HEK293 (cell line): ENCODE data around the gene SLC28A1.

ENCODE experiments used
- CTCF ChIA-PET: fragments of 350-600 bp; formaldehyde crosslinking; extraction: SDS; loops from one replicate; lab custom pipeline; 2021; ENCODE audit warnings: antibody characterized with exemption; lab: Yijun Ruan, JAX
- POLR2A ChIA-PET: fragments of 300-600 bp; formaldehyde crosslinking; extraction: SDS; loops from one replicate; lab custom pipeline; 2020; ENCODE audit warnings: antibody characterized with exemption, inconsistent platforms; lab: Yijun Ruan, JAX
- H3K27ac ChIP-seq: fragments of 200-500 bp; sonication (Bioruptor generic); 2 replicates; pipeline ENCODE4 v1.5.1; 2014; ENCODE audit warnings: low read depth, low read length, control low read depth, inconsistent platforms; ENCODE audit errors: extremely low read depth
- H3K36me3 ChIP-seq, 2 experiments: fragments of 200-500 bp in 1 of 2; sonication (Bioruptor generic) in 1 of 2; 1 replicate in 1 of 2; 2 replicates in 1 of 2; pipeline ENCODE4 v1.5.1; 2014 to 2017; ENCODE audit warnings: inconsistent platforms in 2 of 2, low read length in 2 of 2; ENCODE audit not compliant: control insufficient read depth in 2 of 2, insufficient read depth in 1 of 2
- H3K4me1 ChIP-seq: fragments of 200-500 bp; sonication (Bioruptor generic); 2 replicates; pipeline ENCODE4 v1.5.1; 2014; ENCODE audit warnings: mild to moderate bottlenecking, low read length, inconsistent platforms; ENCODE audit not compliant: control insufficient read depth, insufficient read depth
- H3K4me3 ChIP-seq: 2 replicates; pipeline ENCODE4 v1.5.1; 2011; ENCODE audit warnings: low read depth, mild to moderate bottlenecking, control low read depth, low read length, moderate library complexity
- H3K9me3 ChIP-seq: fragments of 200-500 bp; sonication (Bioruptor generic); 2 replicates; pipeline ENCODE4 v1.5.1; 2014; ENCODE audit warnings: low read depth, low read length, inconsistent platforms; ENCODE audit not compliant: control insufficient read depth, insufficient read depth
- INSM2 ChIP-seq: fragments of 450-650 bp; formaldehyde crosslinking; IDR thresholded peaks from 2 replicates; pipeline ENCODE4 v1.5.1; 2016; ENCODE audit warnings: missing biosample characterization, missing genetic modification characterization
- SCRT1 ChIP-seq: fragments of 450-650 bp; formaldehyde crosslinking; IDR thresholded peaks from 2 replicates; pipeline ENCODE4 v1.5.1; 2016; ENCODE audit warnings: missing biosample characterization, missing genetic modification characterization, borderline replicate concordance
- YY2 ChIP-seq: fragments of 450-650 bp; formaldehyde crosslinking; IDR thresholded peaks from 2 replicates; pipeline ENCODE4 v1.5.1; 2016; ENCODE audit warnings: missing biosample characterization, missing genetic modification characterization
- ZBTB7A ChIP-seq: fragments of 450-650 bp; formaldehyde crosslinking; IDR thresholded peaks from 2 replicates; pipeline ENCODE4 v1.5.1; 2016; ENCODE audit warnings: low read depth, missing biosample characterization, missing genetic modification characterization
- ZFHX2 ChIP-seq: fragments of 450-650 bp; formaldehyde crosslinking; conservative IDR thresholded peaks from 2 replicates; pipeline ENCODE4 v1.5.1; 2016; ENCODE audit warnings: missing biosample characterization, missing genetic modification characterization
- ZFP37 ChIP-seq: fragments of 450-650 bp; formaldehyde crosslinking; IDR thresholded peaks from 2 replicates; pipeline ENCODE4 v1.5.1; 2016; ENCODE audit warnings: missing biosample characterization, missing genetic modification characterization
- ZNF114 ChIP-seq: fragments of 450-650 bp; formaldehyde crosslinking; IDR thresholded peaks from 2 replicates; pipeline ENCODE4 v1.5.0; 2017; ENCODE audit warnings: missing biosample characterization, missing genetic modification characterization
- ZNF214 ChIP-seq: fragments of 450-650 bp; formaldehyde crosslinking; IDR thresholded peaks from 2 replicates; pipeline ENCODE4 v1.5.1; 2017; ENCODE audit warnings: missing biosample characterization, mild to moderate bottlenecking, missing genetic modification characterization, borderline replicate concordance
- ZNF266 ChIP-seq: fragments of 450-650 bp; formaldehyde crosslinking; IDR thresholded peaks from 2 replicates; pipeline ENCODE4 v1.5.1; 2016; ENCODE audit warnings: missing biosample characterization, missing genetic modification characterization, low read depth
- ZNF324 ChIP-seq: fragments of 450-650 bp; formaldehyde crosslinking; IDR thresholded peaks from 2 replicates; pipeline ENCODE4 v1.5.1; 2016; ENCODE audit warnings: missing biosample characterization, missing genetic modification characterization
- ZNF473 ChIP-seq: fragments of 450-650 bp; formaldehyde crosslinking; IDR thresholded peaks from 2 replicates; pipeline ENCODE4 v1.5.1; 2017; ENCODE audit warnings: missing biosample characterization, missing genetic modification characterization
- ZNF48 ChIP-seq: fragments of 450-650 bp; formaldehyde crosslinking; IDR thresholded peaks from 2 replicates; pipeline ENCODE4 v1.5.1; 2016; ENCODE audit warnings: missing biosample characterization, missing genetic modification characterization
- ZNF513 ChIP-seq: fragments of 450-650 bp; IDR thresholded peaks from 2 replicates; pipeline ENCODE4 v1.5.1; 2018; ENCODE audit warnings: missing biosample characterization, missing genetic modification characterization
- ZNF518A ChIP-seq: fragments of 450-650 bp; formaldehyde crosslinking; conservative IDR thresholded peaks from 2 replicates; pipeline ENCODE4 v1.5.1; 2016; ENCODE audit warnings: low read depth, missing biosample characterization, missing genetic modification characterization
- ZNF558 ChIP-seq: fragments of 450-650 bp; formaldehyde crosslinking; IDR thresholded peaks from 2 replicates; pipeline ENCODE4 v1.5.1; 2016; ENCODE audit warnings: missing biosample characterization, missing genetic modification characterization
- ZNF626 ChIP-seq: fragments of 450-650 bp; sonication (Bioruptor Pico); formaldehyde crosslinking; IDR thresholded peaks from 2 replicates; pipeline ENCODE4 v1.5.1; 2018; ENCODE audit warnings: missing biosample characterization, missing genetic modification characterization, inconsistent platforms
- ZNF645 ChIP-seq: fragments of 450-650 bp; formaldehyde crosslinking; IDR thresholded peaks from 2 replicates; pipeline ENCODE4; 2016; ENCODE audit warnings: missing biosample characterization, missing genetic modification characterization
- ZNF707 ChIP-seq: fragments of 450-650 bp; formaldehyde crosslinking; IDR thresholded peaks from 2 replicates; pipeline ENCODE4 v1.5.1; 2016; ENCODE audit warnings: missing biosample characterization, missing genetic modification characterization
- ZNF837 ChIP-seq: fragments of 450-650 bp; formaldehyde crosslinking; IDR thresholded peaks from 2 replicates; pipeline ENCODE4 v1.5.1; 2016; ENCODE audit warnings: missing biosample characterization, missing genetic modification characterization
- ZXDB ChIP-seq: fragments of 450-650 bp; formaldehyde crosslinking; IDR thresholded peaks from 2 replicates; pipeline ENCODE4 v1.5.1; 2016; ENCODE audit warnings: missing biosample characterization, missing genetic modification characterization

The SLC28A1 gene

GRCh38 chr15:84888639-84889038 is 4.2 kb downstream of the SLC28A1 start:
- POLR2A ChIA-PET, result no interaction called here
- no peak for TF ChIP-seq ZNF324 (tag by site-specific recombination)
- no peak for TF ChIP-seq ZXDB
- TF ChIP-seq ZNF266 (tag by site-specific recombination), result no peak
- no peak for TF ChIP-seq ZNF114 (tag by site-specific recombination)
- TF ChIP-seq ZNF48, result no peak
- no peak for TF ChIP-seq ZNF513 (tag by site-specific recombination)
- TF ChIP-seq ZNF473 (tag by site-specific recombination), result no peak
- TF ChIP-seq ZFHX2 (tag by site-specific recombination), result no peak
- TF ChIP-seq ZNF707 (tag by site-specific recombination), result no peak
- no peak for TF ChIP-seq ZBTB7A (tag by site-specific recombination)
- TF ChIP-seq SCRT1, result no peak
- no peak for TF ChIP-seq ZNF518A (tag by site-specific recombination)
- TF ChIP-seq YY2 (tag by site-specific recombination), result no peak
- no peak for TF ChIP-seq ZNF837 (tag by site-specific recombination)
- no peak for TF ChIP-seq ZNF645 (tag by site-specific recombination)
- TF ChIP-seq ZFP37 (tag by site-specific recombination), result no peak
- no peak for TF ChIP-seq ZNF626 (tag by site-specific recombination)
- no peak for TF ChIP-seq INSM2
- no peak for TF ChIP-seq ZNF214
- TF ChIP-seq ZNF558 (tag by site-specific recombination), result no peak

More at GRCh38 chr15:84888639-84889038, 4.2 kb downstream of the SLC28A1 start:
- CTCF ChIA-PET, result no interaction called here
- no peak overlapping the region for H3K27ac ChIP-seq
- H3K4me1 ChIP-seq, result no peaks in the 10 kb centered on the region
- no peaks in the 10 kb centered on the region for H3K36me3 ChIP-seq
- no peak overlapping the region for H3K4me3 ChIP-seq
- H3K9me3 ChIP-seq, result no peaks in the 10 kb centered on the region
